ENCODE data around the gene ZMIZ1. TPM values are rescaled to one million over a fixed set of nuclear protein-coding genes. Genes with fewer than 3 reads are reported as not detected.

ZMIZ1 gene
- total RNA-seq, 2 experiments from 2014 or later: 14.6 to 15.5 TPM

DNA sequence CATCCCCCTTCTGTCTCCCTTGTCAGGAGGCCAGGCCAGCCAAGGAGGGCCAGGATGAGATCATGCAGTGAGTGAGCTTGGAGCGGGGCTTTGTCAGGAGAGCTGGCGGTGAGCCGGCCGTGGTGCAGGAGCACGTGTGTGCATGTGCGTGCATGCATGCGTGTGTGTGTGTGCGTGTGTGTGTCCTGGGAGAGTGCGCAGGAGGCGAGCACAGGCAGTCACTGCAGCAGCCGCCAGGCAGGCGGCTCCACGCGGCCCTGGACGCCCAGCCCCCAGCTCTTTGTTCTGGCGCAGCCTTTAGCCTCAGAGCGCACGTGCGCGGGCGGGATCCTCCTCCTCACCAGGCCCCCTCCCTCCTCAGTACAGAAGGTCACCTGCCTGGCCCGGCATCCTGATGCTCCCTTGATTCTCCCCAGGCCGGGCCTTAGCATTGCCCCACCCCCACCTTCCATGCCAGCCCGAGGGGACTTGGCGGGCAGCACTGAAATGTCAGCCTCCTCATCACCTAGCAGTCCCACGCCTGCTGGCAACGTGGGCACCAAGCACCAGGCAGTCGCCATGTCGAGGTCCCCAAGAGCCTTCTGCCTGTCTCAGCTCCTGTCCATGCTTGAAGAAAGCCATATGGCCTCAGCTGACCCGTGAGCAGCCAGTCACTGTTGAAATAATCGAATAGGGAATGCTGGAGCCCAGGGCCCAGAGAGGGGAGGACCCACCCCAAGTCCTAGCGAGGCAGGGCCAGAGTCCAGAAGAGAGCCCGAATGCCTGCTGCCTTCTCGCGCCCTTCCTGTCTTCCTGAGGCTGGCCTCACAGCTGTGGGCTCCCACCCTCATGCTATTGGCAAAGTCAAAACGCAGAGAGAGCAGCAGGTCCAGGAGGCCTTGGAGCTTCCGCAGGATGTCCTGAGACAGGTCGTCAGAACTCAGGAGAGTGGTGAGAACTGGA, 152.6 kb downstream of the ZMIZ1 start:
- Mint-ChIP-seq H3K27me3 (no peaks in the 10 kb centered on the region), H3K36me3 (ENCODE audit: low read depth) (peaks cover 28% of the 10 kb centered on the region), H3K27ac (no peak overlapping the region), H3K4me3 (no peak overlapping the region), H3K4me1 (ENCODE audit: low read depth) (no peaks in the 10 kb centered on the region), H3K9me3 (no peaks in the 10 kb centered on the region)
- intact Hi-C loops (cut with DNase I, micrococcal nuclease): no loop called here
- DNase-seq: no peak
- Histone ChIP-seq H3K36me3 (ENCODE audit: insufficient read depth, low read length) (peaks cover 16% of the 10 kb centered on the region), H3K27ac (ENCODE audit: low read depth in 1 of 2, low read length in 2 of 2) (no peak overlapping the region), H3K4me3 (ENCODE audit: low read length) (no peak overlapping the region), H3K4me1 (ENCODE audit: insufficient read depth, low read length) (no peaks in the 10 kb centered on the region), H3K9me3 (ENCODE audit: control insufficient read depth in 1 of 2, insufficient read depth in 1 of 2, low read length in 2 of 2) (no peaks in the 10 kb centered on the region), H3K27me3 (ENCODE audit: control insufficient read depth in 1 of 2, insufficient read depth in 2 of 2, low read length in 2 of 2) (no peaks in the 10 kb centered on the region)
- no peak for ATAC-seq (ENCODE audit: poor library complexity)
- TF ChIP-seq, protein P1, sequence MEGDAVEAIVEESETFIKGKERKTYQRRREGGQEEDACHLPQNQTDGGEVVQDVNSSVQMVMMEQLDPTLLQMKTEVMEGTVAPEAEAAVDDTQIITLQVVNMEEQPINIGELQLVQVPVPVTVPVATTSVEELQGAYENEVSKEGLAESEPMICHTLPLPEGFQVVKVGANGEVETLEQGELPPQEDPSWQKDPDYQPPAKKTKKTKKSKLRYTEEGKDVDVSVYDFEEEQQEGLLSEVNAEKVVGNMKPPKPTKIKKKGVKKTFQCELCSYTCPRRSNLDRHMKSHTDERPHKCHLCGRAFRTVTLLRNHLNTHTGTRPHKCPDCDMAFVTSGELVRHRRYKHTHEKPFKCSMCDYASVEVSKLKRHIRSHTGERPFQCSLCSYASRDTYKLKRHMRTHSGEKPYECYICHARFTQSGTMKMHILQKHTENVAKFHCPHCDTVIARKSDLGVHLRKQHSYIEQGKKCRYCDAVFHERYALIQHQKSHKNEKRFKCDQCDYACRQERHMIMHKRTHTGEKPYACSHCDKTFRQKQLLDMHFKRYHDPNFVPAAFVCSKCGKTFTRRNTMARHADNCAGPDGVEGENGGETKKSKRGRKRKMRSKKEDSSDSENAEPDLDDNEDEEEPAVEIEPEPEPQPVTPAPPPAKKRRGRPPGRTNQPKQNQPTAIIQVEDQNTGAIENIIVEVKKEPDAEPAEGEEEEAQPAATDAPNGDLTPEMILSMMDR (IDR thresholded peaks at IDR 0.05): no peak
- CTCF ChIA-PET: no interaction called here
- POLR2A ChIA-PET: no interaction called here

DNA sequence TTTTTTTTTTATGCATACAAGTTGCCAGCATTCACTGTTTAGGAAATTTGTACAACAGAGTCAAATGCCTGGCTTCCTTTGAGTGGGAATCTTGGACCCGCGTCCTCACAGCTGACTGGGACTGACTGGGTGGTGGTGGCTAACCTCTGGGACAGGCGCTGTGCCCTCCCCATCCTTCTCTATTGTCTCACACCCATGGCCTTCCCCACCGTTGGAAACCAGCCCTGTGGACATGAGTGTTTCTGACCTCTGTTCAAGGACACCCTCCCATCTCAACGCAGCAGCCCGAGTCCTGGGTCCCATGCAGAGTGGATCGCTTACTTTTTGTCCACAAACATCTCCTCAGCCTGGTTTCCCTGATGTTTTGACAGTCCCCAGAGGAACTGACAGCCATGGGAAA, 153.4 kb downstream of the ZMIZ1 start:
- H3K4me3 Mint-ChIP-seq: no peak overlapping the region
- H3K4me1 ChIP-seq (ENCODE audit: insufficient read depth, low read length): no peaks in the 10 kb centered on the region
- H3K27me3 Mint-ChIP-seq: no peaks in the 10 kb centered on the region
- peaks cover 22% of the 10 kb centered on the region for H3K36me3 Mint-ChIP-seq (ENCODE audit: low read depth)
- H3K27me3 ChIP-seq (ENCODE audit: control insufficient read depth in 1 of 2, insufficient read depth in 2 of 2, low read length in 2 of 2): no peaks in the 10 kb centered on the region
- H3K27ac Mint-ChIP-seq: no peak overlapping the region
- H3K36me3 ChIP-seq (ENCODE audit: insufficient read depth, low read length): peaks cover 11% of the 10 kb centered on the region
- no peak overlapping the region for H3K4me3 ChIP-seq (ENCODE audit: low read length)
- POLR2A ChIA-PET: no interaction called here
- no peaks in the 10 kb centered on the region for H3K4me1 Mint-ChIP-seq (ENCODE audit: low read depth)
- H3K9me3 Mint-ChIP-seq: no peaks in the 10 kb centered on the region
- no peaks in the 10 kb centered on the region for H3K9me3 ChIP-seq (ENCODE audit: control insufficient read depth in 1 of 2, insufficient read depth in 1 of 2, low read length in 2 of 2)
- H3K27ac ChIP-seq (ENCODE audit: low read depth in 1 of 2, low read length in 2 of 2): no peak overlapping the region
- TF ChIP-seq, protein P1 (IDR thresholded peaks at IDR 0.05): no peak
- DNase-seq (no peak), ATAC-seq (ENCODE audit: poor library complexity) (no peak)
- intact Hi-C loops (cut with DNase I, micrococcal nuclease): no loop called here
- CTCF ChIA-PET: no interaction called here

DNA sequence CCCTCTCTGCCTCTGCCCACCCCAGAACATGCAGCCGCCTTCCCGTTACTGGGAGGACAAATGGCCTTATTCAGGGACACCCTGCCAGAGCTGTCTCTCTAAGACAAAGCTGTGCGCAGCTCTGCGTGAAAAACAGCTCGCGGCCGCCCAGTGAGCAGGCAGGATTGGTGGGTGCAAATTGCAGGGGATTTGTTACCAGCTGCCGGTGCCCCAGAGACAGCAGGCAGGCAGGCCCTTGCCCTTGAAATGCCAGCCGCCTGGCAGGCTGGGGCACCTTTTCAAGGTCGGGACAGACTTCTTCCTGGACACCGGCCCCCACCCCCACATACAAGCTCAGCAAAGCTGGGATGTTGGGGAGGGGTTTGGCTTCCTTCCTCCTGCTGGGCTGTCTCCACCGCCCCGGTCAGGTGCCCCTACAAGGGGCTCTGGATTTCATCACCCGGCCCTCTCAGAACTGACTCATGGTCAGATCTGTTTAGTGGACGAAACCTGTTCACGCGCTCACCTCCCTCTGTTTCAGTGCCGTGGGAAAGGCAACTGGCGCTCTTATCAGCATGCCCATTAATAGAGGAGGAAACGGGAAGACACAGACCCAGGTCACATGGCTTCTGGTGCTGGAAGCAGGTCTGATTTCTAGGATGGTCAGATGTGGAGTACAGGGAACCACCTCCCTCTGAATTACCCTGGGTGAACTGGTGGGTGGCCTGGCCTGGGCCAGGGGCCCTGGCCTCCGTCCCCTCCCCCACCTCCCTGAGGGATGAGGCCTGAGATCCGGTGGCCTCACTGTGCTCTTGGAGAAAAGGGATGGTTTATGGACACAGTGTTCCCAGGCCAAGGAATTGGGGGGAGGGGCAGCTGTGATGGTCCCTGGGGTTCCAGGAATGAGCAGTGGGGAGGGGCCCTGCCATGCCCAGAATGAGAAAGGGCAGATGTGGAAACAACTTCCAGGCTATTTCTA, 154.6 kb downstream of the ZMIZ1 start:
- Histone ChIP-seq H3K9me3 (ENCODE audit: control insufficient read depth in 1 of 2, insufficient read depth in 1 of 2, low read length in 2 of 2) (no peaks in the 10 kb centered on the region), H3K27ac (ENCODE audit: low read depth in 1 of 2, low read length in 2 of 2) (no peak overlapping the region), H3K4me1 (ENCODE audit: insufficient read depth, low read length) (no peaks in the 10 kb centered on the region), H3K27me3 (ENCODE audit: control insufficient read depth in 1 of 2, insufficient read depth in 2 of 2, low read length in 2 of 2) (no peaks in the 10 kb centered on the region), H3K36me3 (ENCODE audit: insufficient read depth, low read length) (peaks cover 11% of the 10 kb centered on the region), H3K4me3 (ENCODE audit: low read length) (no peak overlapping the region)
- H3K4me3 Mint-ChIP-seq: no peak overlapping the region
- no peaks in the 10 kb centered on the region for H3K27me3 Mint-ChIP-seq
- H3K27ac Mint-ChIP-seq: no peak overlapping the region
- TF ChIP-seq, protein P1 (IDR thresholded peaks at IDR 0.05): no peak
- POLR2A ChIA-PET: no interaction called here
- intact Hi-C loops (cut with DNase I, micrococcal nuclease): no loop called here
- ATAC-seq (ENCODE audit: poor library complexity): no peak
- CTCF ChIA-PET: no interaction called here
- H3K9me3 Mint-ChIP-seq: no peaks in the 10 kb centered on the region
- H3K36me3 Mint-ChIP-seq (ENCODE audit: low read depth): peaks cover 18% of the 10 kb centered on the region
- no peak for DNase-seq
- H3K4me1 Mint-ChIP-seq (ENCODE audit: low read depth): no peaks in the 10 kb centered on the region

Data from CD4-positive, alpha-beta T cell (primary cell).